ENCODE measurements around the gene OSBPL2. TPM values are rescaled to one million over a fixed set of nuclear protein-coding genes. Genes with fewer than 3 reads are reported as not detected.
A peak's percentile ranks its signal among the peaks of the same experiment; 100 is the strongest.

OSBPL2 gene
- total and polyA plus RNA-seq, 9 of the 15 experiments (the other 6 are each of a cell fraction or from before 2014, with no cell fraction given) = 2.5 to 25.6 (median 14.1) TPM

DNA sequence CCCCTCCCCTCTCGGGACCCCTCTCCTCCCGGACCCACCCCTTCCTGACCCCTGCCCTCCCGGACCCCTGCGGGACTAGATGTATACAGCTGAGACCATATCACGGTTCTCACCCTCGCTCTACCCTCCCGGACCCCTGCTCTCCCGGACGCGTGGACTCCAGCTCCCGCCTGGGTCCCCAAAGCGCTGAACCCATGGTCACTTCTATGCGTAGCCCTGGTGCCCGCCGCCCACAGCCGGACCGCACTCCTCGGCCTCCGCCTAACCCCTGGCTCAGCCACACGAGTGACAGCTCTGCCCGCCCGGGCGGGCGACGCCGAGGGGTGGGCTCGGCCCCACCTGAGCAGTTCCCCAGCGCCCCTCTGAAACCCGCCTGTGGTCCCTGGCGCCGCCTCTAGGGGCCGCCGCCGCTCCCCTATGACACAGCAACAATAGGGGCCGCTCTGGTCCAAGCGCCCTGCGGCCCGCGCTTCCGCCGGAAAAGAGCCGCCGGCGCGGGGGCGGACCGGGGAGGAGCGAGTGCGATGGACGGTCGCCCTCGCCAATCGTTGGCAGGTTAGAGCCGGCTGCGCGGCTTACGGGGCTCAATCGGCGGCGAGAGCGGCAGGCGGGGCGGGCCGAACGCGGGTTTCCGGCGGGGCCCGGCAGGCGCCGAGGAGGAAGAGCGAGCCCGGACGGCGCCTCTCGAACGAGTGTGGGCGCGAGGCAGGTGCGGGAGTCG is 64.2 kb downstream of the OSBPL2 start, which contains the start of gene ADRM1 (continued):
- TF ChIP-seq, protein P1, sequence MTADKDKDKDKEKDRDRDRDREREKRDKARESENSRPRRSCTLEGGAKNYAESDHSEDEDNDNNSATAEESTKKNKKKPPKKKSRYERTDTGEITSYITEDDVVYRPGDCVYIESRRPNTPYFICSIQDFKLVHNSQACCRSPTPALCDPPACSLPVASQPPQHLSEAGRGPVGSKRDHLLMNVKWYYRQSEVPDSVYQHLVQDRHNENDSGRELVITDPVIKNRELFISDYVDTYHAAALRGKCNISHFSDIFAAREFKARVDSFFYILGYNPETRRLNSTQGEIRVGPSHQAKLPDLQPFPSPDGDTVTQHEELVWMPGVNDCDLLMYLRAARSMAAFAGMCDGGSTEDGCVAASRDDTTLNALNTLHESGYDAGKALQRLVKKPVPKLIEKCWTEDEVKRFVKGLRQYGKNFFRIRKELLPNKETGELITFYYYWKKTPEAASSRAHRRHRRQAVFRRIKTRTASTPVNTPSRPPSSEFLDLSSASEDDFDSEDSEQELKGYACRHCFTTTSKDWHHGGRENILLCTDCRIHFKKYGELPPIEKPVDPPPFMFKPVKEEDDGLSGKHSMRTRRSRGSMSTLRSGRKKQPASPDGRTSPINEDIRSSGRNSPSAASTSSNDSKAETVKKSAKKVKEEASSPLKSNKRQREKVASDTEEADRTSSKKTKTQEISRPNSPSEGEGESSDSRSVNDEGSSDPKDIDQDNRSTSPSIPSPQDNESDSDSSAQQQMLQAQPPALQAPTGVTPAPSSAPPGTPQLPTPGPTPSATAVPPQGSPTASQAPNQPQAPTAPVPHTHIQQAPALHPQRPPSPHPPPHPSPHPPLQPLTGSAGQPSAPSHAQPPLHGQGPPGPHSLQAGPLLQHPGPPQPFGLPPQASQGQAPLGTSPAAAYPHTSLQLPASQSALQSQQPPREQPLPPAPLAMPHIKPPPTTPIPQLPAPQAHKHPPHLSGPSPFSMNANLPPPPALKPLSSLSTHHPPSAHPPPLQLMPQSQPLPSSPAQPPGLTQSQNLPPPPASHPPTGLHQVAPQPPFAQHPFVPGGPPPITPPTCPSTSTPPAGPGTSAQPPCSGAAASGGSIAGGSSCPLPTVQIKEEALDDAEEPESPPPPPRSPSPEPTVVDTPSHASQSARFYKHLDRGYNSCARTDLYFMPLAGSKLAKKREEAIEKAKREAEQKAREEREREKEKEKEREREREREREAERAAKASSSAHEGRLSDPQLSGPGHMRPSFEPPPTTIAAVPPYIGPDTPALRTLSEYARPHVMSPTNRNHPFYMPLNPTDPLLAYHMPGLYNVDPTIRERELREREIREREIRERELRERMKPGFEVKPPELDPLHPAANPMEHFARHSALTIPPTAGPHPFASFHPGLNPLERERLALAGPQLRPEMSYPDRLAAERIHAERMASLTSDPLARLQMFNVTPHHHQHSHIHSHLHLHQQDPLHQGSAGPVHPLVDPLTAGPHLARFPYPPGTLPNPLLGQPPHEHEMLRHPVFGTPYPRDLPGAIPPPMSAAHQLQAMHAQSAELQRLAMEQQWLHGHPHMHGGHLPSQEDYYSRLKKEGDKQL (CRISPR knock-in tag; IDR thresholded peaks at IDR 0.05; ENCODE audit: borderline replicate concordance) = no peak
- TF ChIP-seq, protein P2, sequence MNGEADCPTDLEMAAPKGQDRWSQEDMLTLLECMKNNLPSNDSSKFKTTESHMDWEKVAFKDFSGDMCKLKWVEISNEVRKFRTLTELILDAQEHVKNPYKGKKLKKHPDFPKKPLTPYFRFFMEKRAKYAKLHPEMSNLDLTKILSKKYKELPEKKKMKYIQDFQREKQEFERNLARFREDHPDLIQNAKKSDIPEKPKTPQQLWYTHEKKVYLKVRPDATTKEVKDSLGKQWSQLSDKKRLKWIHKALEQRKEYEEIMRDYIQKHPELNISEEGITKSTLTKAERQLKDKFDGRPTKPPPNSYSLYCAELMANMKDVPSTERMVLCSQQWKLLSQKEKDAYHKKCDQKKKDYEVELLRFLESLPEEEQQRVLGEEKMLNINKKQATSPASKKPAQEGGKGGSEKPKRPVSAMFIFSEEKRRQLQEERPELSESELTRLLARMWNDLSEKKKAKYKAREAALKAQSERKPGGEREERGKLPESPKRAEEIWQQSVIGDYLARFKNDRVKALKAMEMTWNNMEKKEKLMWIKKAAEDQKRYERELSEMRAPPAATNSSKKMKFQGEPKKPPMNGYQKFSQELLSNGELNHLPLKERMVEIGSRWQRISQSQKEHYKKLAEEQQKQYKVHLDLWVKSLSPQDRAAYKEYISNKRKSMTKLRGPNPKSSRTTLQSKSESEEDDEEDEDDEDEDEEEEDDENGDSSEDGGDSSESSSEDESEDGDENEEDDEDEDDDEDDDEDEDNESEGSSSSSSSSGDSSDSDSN (IDR thresholded peaks at IDR 0.05; ENCODE audit: borderline replicate concordance in 1 of 2, low read depth in 2 of 2, low read length in 2 of 2) = peak in 1 of 2 experiments; percentile 27; a peak in 1 of 4 replicates
- TF ChIP-seq KDM1A (IDR thresholded peaks at IDR 0.05) = no peak
- TF ChIP-seq SUPT5H (IDR thresholded peaks at IDR 0.05) = peak; percentile 76; the same call in 1 of the 2 replicates
- no peak for TF ChIP-seq KHSRP (IDR thresholded peaks at IDR 0.05)
- peak; percentile 92 for TF ChIP-seq MAFG (tag; conservative IDR thresholded peaks at IDR 0.05)
- peak; percentile 77 for TF ChIP-seq TAF1 (IDR thresholded peaks at IDR 0.05; ENCODE audit: control insufficient read depth, extremely low read depth, insufficient read depth, low read length, severe bottlenecking)
- no peak for TF ChIP-seq SMARCE1 (IDR thresholded peaks at IDR 0.05)
- TF ChIP-seq CHD2 (IDR thresholded peaks at IDR 0.05; ENCODE audit: low read depth, low read length) = peak; percentile 21; the same call in 1 of the 2 replicates
- TF ChIP-seq, protein P3, sequence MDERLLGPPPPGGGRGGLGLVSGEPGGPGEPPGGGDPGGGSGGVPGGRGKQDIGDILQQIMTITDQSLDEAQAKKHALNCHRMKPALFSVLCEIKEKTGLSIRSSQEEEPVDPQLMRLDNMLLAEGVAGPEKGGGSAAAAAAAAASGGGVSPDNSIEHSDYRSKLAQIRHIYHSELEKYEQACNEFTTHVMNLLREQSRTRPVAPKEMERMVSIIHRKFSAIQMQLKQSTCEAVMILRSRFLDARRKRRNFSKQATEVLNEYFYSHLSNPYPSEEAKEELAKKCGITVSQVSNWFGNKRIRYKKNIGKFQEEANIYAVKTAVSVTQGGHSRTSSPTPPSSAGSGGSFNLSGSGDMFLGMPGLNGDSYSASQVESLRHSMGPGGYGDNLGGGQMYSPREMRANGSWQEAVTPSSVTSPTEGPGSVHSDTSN (CRISPR knock-in tag; IDR thresholded peaks at IDR 0.05; ENCODE audit: low read depth) = peak; percentile 84
- TF ChIP-seq, protein P3 (tag; conservative IDR thresholded peaks at IDR 0.05; ENCODE audit: low read depth) = peak; percentile 88
- TF ChIP-seq, protein P4, sequence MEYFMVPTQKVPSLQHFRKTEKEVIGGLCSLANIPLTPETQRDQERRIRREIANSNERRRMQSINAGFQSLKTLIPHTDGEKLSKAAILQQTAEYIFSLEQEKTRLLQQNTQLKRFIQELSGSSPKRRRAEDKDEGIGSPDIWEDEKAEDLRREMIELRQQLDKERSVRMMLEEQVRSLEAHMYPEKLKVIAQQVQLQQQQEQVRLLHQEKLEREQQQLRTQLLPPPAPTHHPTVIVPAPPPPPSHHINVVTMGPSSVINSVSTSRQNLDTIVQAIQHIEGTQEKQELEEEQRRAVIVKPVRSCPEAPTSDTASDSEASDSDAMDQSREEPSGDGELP (CRISPR knock-in tag; IDR thresholded peaks at IDR 0.05; ENCODE audit: borderline replicate concordance) = peak; percentile 81
- TF ChIP-seq ZNF444 (CRISPR knock-in tag; IDR thresholded peaks at IDR 0.05) = no peak
- no peak for TF ChIP-seq KLF6 (CRISPR knock-in tag; IDR thresholded peaks at IDR 0.05; ENCODE audit: borderline replicate concordance)
- TF ChIP-seq FOXK2 (conservative IDR thresholded peaks at IDR 0.05 in 1 of 2, IDR thresholded peaks at IDR 0.05 in 1 of 2; ENCODE audit: low read depth in 2 of 2) = peak; percentile 68 to 73; a peak in 3 of 4 replicates

Data from K562 (cell line).